B cell (primary cell): ENCODE data around the gene ACO1. TPM values are rescaled to one million over a fixed set of nuclear protein-coding genes. Genes with fewer than 3 reads are reported as not detected.

ENCODE experiments used
- ATAC-seq: fragments of 200-7000 bp; cut with Tn5 transposase; one replicate; pipeline ENCODE4 v1.10.0; 2021; ENCODE audit warnings: low read depth, mild to moderate bottlenecking, moderate number of reproducible peaks, moderate library complexity
- CTCF ChIA-PET: fragments of 350-600 bp; sonication (Branson Sonifier 250); formaldehyde crosslinking; loops from one replicate; lab custom pipeline; 2021; ENCODE audit warnings: antibody characterized with exemption, inconsistent platforms; lab: Charles Lee
- POLR2A ChIA-PET: fragments of 350-600 bp; sonication (Branson Sonifier 250); formaldehyde crosslinking; loops from one replicate; lab custom pipeline; 2021; ENCODE audit warnings: antibody characterized with exemption; lab: Charles Lee
- DNase-seq: peaks from one replicate; pipeline ENCODE4 v3.0.0; 2013
- H2AFZ ChIP-seq: 2 replicates; pipeline ENCODE4 v1.6.1; 2012; ENCODE audit warnings: mild to moderate bottlenecking, low read depth, low read length; ENCODE audit not compliant: insufficient read depth, poor library complexity, severe bottlenecking
- H3K27ac ChIP-seq, 2 donors: 1 replicate in 1 of 2; 2 replicates in 1 of 2; pipeline ENCODE4 v1.5.1; 2012 to 2013; ENCODE audit warnings: low read length in 2 of 2, mild to moderate bottlenecking in 2 of 2, moderate library complexity in 1 of 2
- H3K27me3 ChIP-seq, 4 experiments: fragments of 200-600 bp in 1 of 4; sonication (generic) in 1 of 4; replicated peaks in 1 of 4; 1 replicate in 2 of 4; 2 replicates in 2 of 4; pipeline versions ENCODE4 v1.6.1 to v1.7.0; 2013 to 2016; ENCODE audit warnings: low read length in 3 of 4, mild to moderate bottlenecking in 2 of 4, mixed read lengths in 1 of 4, moderate library complexity in 1 of 4; ENCODE audit not compliant: insufficient read depth in 4 of 4, control insufficient read depth in 3 of 4; ENCODE audit errors: control extremely low read depth in 1 of 4
- H3K36me3 ChIP-seq, 2 experiments: replicated peaks in 1 of 2; 1 replicate in 1 of 2; 2 replicates in 1 of 2; pipeline versions ENCODE4 v1.6.1 to v1.7.1; 2013; ENCODE audit warnings: low read length in 1 of 2; ENCODE audit not compliant: insufficient read depth in 2 of 2, control insufficient read depth in 1 of 2; ENCODE audit errors: control extremely low read depth in 1 of 2, extremely low read depth in 1 of 2
- H3K4me1 ChIP-seq, 2 donors: fragments of 200-600 bp in 1 of 2; sonication (generic) in 1 of 2; 1 replicate in 1 of 2; 2 replicates in 1 of 2; pipeline versions ENCODE4 v1.5.1 to v1.6.1; 2013 to 2017; ENCODE audit warnings: low read length in 2 of 2; ENCODE audit not compliant: control insufficient read depth in 2 of 2, insufficient read depth in 2 of 2
- H3K4me2 ChIP-seq: replicated peaks from 2 replicates; pipeline ENCODE3; 2012; ENCODE audit warnings: mild to moderate bottlenecking, low read depth, low read length; ENCODE audit not compliant: poor library complexity, severe bottlenecking
- H3K4me3 ChIP-seq, 5 experiments: fragments of 200-600 bp in 1 of 5; sonication (generic) in 1 of 5; 1 replicate in 3 of 5; 2 replicates in 2 of 5; pipeline versions ENCODE4 v1.5.1 to v1.7.0; 2011 to 2016; ENCODE audit warnings: low read length in 4 of 5, mild to moderate bottlenecking in 4 of 5, low read depth in 2 of 5, control low read depth in 1 of 5, moderate library complexity in 1 of 5; ENCODE audit not compliant: insufficient read depth in 1 of 5; ENCODE audit errors: control extremely low read depth in 1 of 5, extremely low read depth in 1 of 5
- H3K79me2 ChIP-seq: fragments of 200-600 bp; sonication (generic); one replicate; pipeline ENCODE4 v1.6.0; 2016; ENCODE audit warnings: low read length; ENCODE audit not compliant: control insufficient read depth, insufficient read depth
- H3K9ac ChIP-seq: fragments of 200-600 bp; sonication (generic); 2 replicates; pipeline ENCODE4 v1.6.1; 2017; ENCODE audit warnings: mild to moderate bottlenecking, low read length, moderate library complexity
- H3K9me3 ChIP-seq, 3 donors: one replicate each; pipeline versions ENCODE4 v1.6.1 to v1.7.1; 2013; ENCODE audit warnings: low read length in 2 of 3; ENCODE audit not compliant: control insufficient read depth in 2 of 3, insufficient read depth in 1 of 3; ENCODE audit errors: control extremely low read depth in 1 of 3
- H4K20me1 ChIP-seq: 2 replicates; pipeline ENCODE4 v1.6.0; 2012; ENCODE audit warnings: mild to moderate bottlenecking, low read length; ENCODE audit not compliant: insufficient read depth, control insufficient read depth, poor library complexity, severe bottlenecking
- H3K27ac Mint-ChIP-seq: one replicate; pipeline ENCODE4 v1.8.0; 2021; ENCODE audit warnings: mixed read lengths
- H3K27me3 Mint-ChIP-seq: one replicate; pipeline ENCODE4 v1.8.0; 2021; ENCODE audit warnings: mixed read lengths
- H3K4me1 Mint-ChIP-seq: one replicate; pipeline ENCODE4 v1.8.0; 2021; ENCODE audit warnings: mixed read lengths
- H3K4me3 Mint-ChIP-seq: one replicate; pipeline ENCODE4 v1.8.0; 2021; ENCODE audit warnings: mixed read lengths
- H3K9me3 Mint-ChIP-seq: one replicate; pipeline ENCODE4 v1.8.0; 2022; ENCODE audit warnings: mixed read lengths; ENCODE audit not compliant: insufficient read depth
- CTCF ChIP-seq: fragments of 200-600 bp; IDR thresholded peaks from one replicate; pipeline ENCODE4 v1.8.0; 2022; ENCODE audit warnings: antibody characterized with exemption, mild to moderate bottlenecking
- EZH2 ChIP-seq: IDR thresholded peaks from 2 replicates; pipeline ENCODE4 v1.6.1; 2012; ENCODE audit warnings: borderline replicate concordance, low read depth, mild to moderate bottlenecking, moderate library complexity, low read length; ENCODE audit not compliant: insufficient read depth, poor library complexity, severe bottlenecking
- WGBS: methylation state at CpG from one replicate; pipeline ENCODE4 v1.1.5; 2013; ENCODE audit warnings: missing lambda C conversion rate; ENCODE audit not compliant: insufficient coverage; 5-methylcytosine and 5-hydroxymethylcytosine counted together
- intact Hi-C: fragments of 100-400 bp; cut with micrococcal nuclease; formaldehyde crosslinking; loops from one replicate; pipeline ENCODE4 v1.10.0; 2022
- polyA plus RNA-seq: library from polyadenylated mRNA; depleted of rRNA; stranded (reverse); fragments of >200 nt; gene quantifications from 2 replicates; pipeline ENCODE4 v1.2.3, GENCODE V29; 2012
- total RNA-seq, 2 donors: library from RNA; stranded (reverse); fragments of 120-200 nt in 1 of 2; gene quantifications; 1 replicate in 1 of 2; 2 replicates in 1 of 2; pipeline versions ENCODE4 v1.2.3 to v1.2.4, GENCODE V29; 2013 to 2022

The ACO1 gene
- total and polyA plus RNA-seq, 2 donors (not counting 1 experiment from before 2014, with no cell fraction given): 1.6 to 9.1 TPM

- Mint-ChIP-seq H3K4me3 (no peak overlapping the region), H3K9me3 (no peaks in the 10 kb centered on the region), H3K27ac (no peak overlapping the region), H3K4me1 (no peaks in the 10 kb centered on the region), H3K27me3 (no peaks in the 10 kb centered on the region)
- DNase-seq (no peak), ATAC-seq (no peak)
- no peak overlapping the region for H3K27ac ChIP-seq
- H3K36me3 ChIP-seq: no peaks in the 10 kb centered on the region
- no peaks in the 10 kb centered on the region for H3K9me3 ChIP-seq
- H2AFZ ChIP-seq: no peak overlapping the region
- 100% methylated on average over 1 of the region's 2 CpGs for WGBS
- no peaks in the 10 kb centered on the region for H3K27me3 ChIP-seq
- CTCF ChIA-PET: interaction anchor here (2.3 kb wide), 1 partner anchor 15 kb away, joined by 9 read pairs; no protein-coding TSS in a partner anchor
- no peak for TF ChIP-seq CTCF
- TF ChIP-seq EZH2: no peak
- H3K4me1 ChIP-seq: no peaks in the 10 kb centered on the region
- H3K4me2 ChIP-seq: no peak overlapping the region
- intact Hi-C loops: no loop called here
- no peaks in the 10 kb centered on the region for H3K79me2 ChIP-seq
- H4K20me1 ChIP-seq: no peaks in the 10 kb centered on the region
- H3K4me3 ChIP-seq: no peak overlapping the region
- no peak overlapping the region for H3K9ac ChIP-seq
- POLR2A ChIA-PET: no interaction called here
These were observed 9.5 kb downstream of the ACO1 start for GRCh38 chr9:32393911-32394310.

- H3K27ac Mint-ChIP-seq: no peak overlapping the region
- no peaks in the 10 kb centered on the region for H3K4me1 ChIP-seq
- no peak overlapping the region for H3K4me3 Mint-ChIP-seq
- H3K4me2 ChIP-seq: no peak overlapping the region
- no peaks in the 10 kb centered on the region for H3K4me1 Mint-ChIP-seq
- H3K9ac ChIP-seq: no peak overlapping the region
- ATAC-seq (no peak), DNase-seq (no peak)
- no peaks in the 10 kb centered on the region for H3K9me3 ChIP-seq
- CTCF ChIA-PET: interaction anchor here (0.9 to 2.3 kb wide), 2 partner anchors 10 to 16 kb away, joined by 3 to 9 read pairs; partner anchors contain the start of gene ACO1
- intact Hi-C loops: no loop called here
- H3K36me3 ChIP-seq: no peaks in the 10 kb centered on the region
- H2AFZ ChIP-seq: no peak overlapping the region
- H3K27ac ChIP-seq: no peak overlapping the region
- H4K20me1 ChIP-seq: no peaks in the 10 kb centered on the region
- no peaks in the 10 kb centered on the region for H3K27me3 ChIP-seq
- 88% methylated on average over 2 of the region's 6 CpGs for WGBS
- no peak overlapping the region for H3K4me3 ChIP-seq
- H3K27me3 Mint-ChIP-seq: no peaks in the 10 kb centered on the region
- H3K9me3 Mint-ChIP-seq: no peaks in the 10 kb centered on the region
- POLR2A ChIA-PET: no interaction called here
- TF ChIP-seq EZH2 (no peak), CTCF (no peak)
- H3K79me2 ChIP-seq: no peaks in the 10 kb centered on the region
These were observed 10.1 kb downstream of the ACO1 start for GRCh38 chr9:32394381-32395049.
